AG09309 (cell line): ENCODE data around the gene TSC22D4.

Source experiments
- DNase-seq: peaks from one replicate; pipeline ENCODE4 v3.0.0-alpha.2; 2010; ENCODE audit warnings: low read depth
- H3K4me3 ChIP-seq: 2 replicates; pipeline ENCODE4 v1.5.1; 2011; ENCODE audit warnings: mild to moderate bottlenecking, low read depth, low read length, moderate library complexity; ENCODE audit not compliant: control insufficient read depth
- TF ChIP-seq, protein P1 (sequence below): IDR thresholded peaks from 2 replicates; pipeline ENCODE4 v1.5.1; 2011; ENCODE audit warnings: mild to moderate bottlenecking, low read depth, low read length, inconsistent platforms; ENCODE audit not compliant: insufficient read depth, control insufficient read depth; ENCODE audit errors: missing control alignments

Gene TSC22D4

DNA sequence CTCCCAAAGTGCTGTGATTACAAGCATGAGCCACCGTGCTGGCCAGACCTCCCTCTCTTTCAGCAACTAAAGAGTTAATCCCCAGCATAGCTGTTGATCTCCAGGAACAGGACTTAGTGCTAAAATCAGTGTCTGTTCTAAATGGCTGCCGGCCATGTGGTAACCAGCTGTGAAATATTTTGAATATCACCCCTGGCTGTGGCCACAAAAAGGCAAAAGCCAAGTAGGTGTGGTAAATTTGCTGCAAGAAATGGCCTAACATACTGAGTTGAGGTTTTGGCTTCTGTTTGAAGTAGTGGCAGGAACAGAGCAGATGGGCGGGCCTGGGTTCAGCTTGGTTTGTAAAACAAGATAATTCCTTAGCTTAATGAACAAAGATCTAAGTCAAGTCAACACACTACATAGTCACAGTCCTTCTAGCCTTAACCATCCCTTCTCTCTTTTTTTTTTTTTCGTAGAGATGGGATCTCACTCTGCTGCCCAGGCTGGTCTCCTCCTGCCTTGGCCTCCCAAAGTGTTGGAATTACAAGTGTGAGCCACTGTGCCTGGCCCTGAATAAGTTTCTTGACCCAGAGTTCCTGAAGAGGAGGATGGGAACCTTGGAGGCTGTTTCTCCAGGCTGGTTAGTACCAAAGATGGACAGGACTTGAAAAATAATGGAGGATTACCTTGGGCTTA lies 37.3 kb upstream of the TSC22D4 start:
- no peak overlapping the region for H3K4me3 ChIP-seq
- DNase-seq, result peak; percentile 84
- TF ChIP-seq, protein P1, sequence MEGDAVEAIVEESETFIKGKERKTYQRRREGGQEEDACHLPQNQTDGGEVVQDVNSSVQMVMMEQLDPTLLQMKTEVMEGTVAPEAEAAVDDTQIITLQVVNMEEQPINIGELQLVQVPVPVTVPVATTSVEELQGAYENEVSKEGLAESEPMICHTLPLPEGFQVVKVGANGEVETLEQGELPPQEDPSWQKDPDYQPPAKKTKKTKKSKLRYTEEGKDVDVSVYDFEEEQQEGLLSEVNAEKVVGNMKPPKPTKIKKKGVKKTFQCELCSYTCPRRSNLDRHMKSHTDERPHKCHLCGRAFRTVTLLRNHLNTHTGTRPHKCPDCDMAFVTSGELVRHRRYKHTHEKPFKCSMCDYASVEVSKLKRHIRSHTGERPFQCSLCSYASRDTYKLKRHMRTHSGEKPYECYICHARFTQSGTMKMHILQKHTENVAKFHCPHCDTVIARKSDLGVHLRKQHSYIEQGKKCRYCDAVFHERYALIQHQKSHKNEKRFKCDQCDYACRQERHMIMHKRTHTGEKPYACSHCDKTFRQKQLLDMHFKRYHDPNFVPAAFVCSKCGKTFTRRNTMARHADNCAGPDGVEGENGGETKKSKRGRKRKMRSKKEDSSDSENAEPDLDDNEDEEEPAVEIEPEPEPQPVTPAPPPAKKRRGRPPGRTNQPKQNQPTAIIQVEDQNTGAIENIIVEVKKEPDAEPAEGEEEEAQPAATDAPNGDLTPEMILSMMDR, result no peak

GRCh38 chr7:100515072-100515532 lies 36.1 kb upstream of the TSC22D4 start:
- TF ChIP-seq, protein P1, result no peak
- H3K4me3 ChIP-seq, result no peak overlapping the region
- DNase-seq, result peak; percentile 38

DNA sequence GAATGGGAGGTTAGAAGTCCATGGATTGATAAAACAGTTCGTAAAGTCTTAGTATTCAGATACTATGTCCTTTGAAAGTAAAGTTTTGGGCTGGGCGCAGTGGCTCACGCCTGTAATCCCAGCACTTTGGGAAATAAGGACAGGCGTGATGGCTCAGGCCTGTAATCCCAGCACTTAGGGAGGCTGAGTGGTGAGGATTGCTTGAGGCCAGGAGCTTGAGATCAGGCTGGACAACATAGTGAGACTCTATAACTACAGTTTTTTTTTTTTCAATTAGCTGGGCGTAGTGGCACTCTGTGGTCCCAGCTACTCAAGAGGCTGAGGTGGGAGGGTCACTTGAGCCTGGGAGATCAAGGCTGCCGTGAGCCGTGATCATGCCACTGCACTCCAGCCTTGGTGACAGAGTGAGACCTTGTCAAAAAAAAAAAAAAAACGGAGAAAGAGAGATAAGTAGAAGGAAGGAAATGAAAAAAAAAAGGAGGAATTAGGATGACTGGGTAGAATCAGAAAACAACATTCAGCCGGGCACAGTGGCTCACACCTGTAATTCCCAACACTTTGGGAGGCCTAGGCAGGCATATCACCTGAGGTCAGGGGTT lies 34.3 kb upstream of the TSC22D4 start:
- DNase-seq, result no peak
- TF ChIP-seq, protein P1, result no peak
- H3K4me3 ChIP-seq, result no peak overlapping the region

GRCh38 chr7:100510437-100511239 lies 31.6 kb upstream of the TSC22D4 start:
- no peak for DNase-seq
- TF ChIP-seq, protein P1, result no peak
- H3K4me3 ChIP-seq, result no peak overlapping the region

DNA sequence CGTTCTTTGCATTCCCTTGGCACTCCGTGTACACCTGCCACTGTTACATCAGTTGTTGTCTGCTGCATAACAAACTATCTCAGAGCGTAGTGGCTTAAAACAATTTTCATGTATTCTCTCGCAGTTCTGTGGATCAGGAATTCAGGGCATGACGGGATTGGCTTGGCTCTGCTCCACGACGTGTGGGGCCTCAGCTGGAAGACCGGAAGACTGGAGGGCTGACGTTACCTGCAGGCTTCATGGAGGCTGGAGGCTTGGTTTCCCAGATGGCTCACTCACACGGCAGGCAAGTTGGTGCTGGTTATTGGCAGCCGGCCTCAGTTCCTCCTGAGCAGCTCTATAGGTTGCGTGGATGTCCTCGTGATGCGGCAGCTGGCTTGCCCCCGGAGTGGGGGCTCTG lies 30.2 kb upstream of the TSC22D4 start:
- TF ChIP-seq, protein P1, result no peak
- peak; percentile 42 for DNase-seq
- no peak overlapping the region for H3K4me3 ChIP-seq

- TF ChIP-seq, protein P1, result no peak
- DNase-seq, result no peak
- no peak overlapping the region for H3K4me3 ChIP-seq
Observed at GRCh38 chr7:100506356-100506923, 27.4 kb upstream of the TSC22D4 start.
